H1 (cell line): ENCODE measurements around the gene PPP1R17. TPM values are rescaled to one million over a fixed set of nuclear protein-coding genes. Genes with fewer than 3 reads are reported as not detected.
A peak's percentile ranks its signal among the peaks of the same experiment; 100 is the strongest.

Experiments
- CTCF ChIA-PET: fragments of 300-600 bp; sonication (Branson Sonifier 250); formaldehyde crosslinking; loops from one replicate; lab custom pipeline; 2021; ENCODE audit not compliant: partially characterized antibody; lab: Charles Lee
- POLR2A ChIA-PET: fragments of 300-600 bp; sonication (Branson Sonifier 250); formaldehyde crosslinking; loops from one replicate; lab custom pipeline; 2021; ENCODE audit warnings: inconsistent platforms; ENCODE audit not compliant: partially characterized antibody; lab: Charles Lee
- DNase-seq, 2 experiments: peaks; one replicate each; pipeline versions ENCODE4 v3.0.0 to v3.0.0-alpha.2; 2010 to 2022; ENCODE audit warnings: low spot score in 2 of 2, low read depth in 1 of 2, mixed read lengths in 1 of 2
- FAIRE-seq: peaks from 2 replicates; lab custom pipeline; 2011; peaks lifted over from hg19 to GRCh38; lab: Jason Lieb, UNC
- H2AFZ ChIP-seq: 2 replicates; pipeline ENCODE4 v1.8.1; 2012; ENCODE audit warnings: low read length, inconsistent platforms
- H2AK5ac ChIP-seq: 2 replicates; pipeline ENCODE4 v1.6.1; 2013; ENCODE audit warnings: low read depth, low read length
- H2BK120ac ChIP-seq: replicated peaks from 2 replicates; pipeline ENCODE3; 2013; ENCODE audit warnings: low read depth, low read length, inconsistent platforms
- H2BK12ac ChIP-seq: 2 replicates; pipeline ENCODE4 v1.6.1; 2013; ENCODE audit warnings: low read depth, low read length
- H2BK15ac ChIP-seq: 2 replicates; pipeline ENCODE4 v1.6.1; 2013; ENCODE audit warnings: low read length
- H2BK20ac ChIP-seq: 2 replicates; pipeline ENCODE4 v1.6.1; 2013; ENCODE audit warnings: low read length
- H2BK5ac ChIP-seq: 2 replicates; pipeline ENCODE4 v1.6.1; 2013; ENCODE audit warnings: low read depth, low read length
- H3K14ac ChIP-seq: 2 replicates; pipeline ENCODE4 v1.6.1; 2013; ENCODE audit warnings: inconsistent platforms; ENCODE audit not compliant: insufficient read length
- H3K18ac ChIP-seq: 2 replicates; pipeline ENCODE4 v1.6.1; 2013; ENCODE audit warnings: low read length; ENCODE audit errors: extremely low read depth
- H3K23ac ChIP-seq: 2 replicates; pipeline ENCODE4 v1.6.1; 2013; ENCODE audit warnings: inconsistent platforms; ENCODE audit not compliant: insufficient read length
- H3K23me2 ChIP-seq: 2 replicates; pipeline ENCODE4 v1.6.1; 2013; ENCODE audit warnings: low read depth, low read length
- H3K27ac ChIP-seq: 2 replicates; pipeline ENCODE4 v1.6.1; 2011; ENCODE audit warnings: low read depth, low read length, inconsistent platforms
- H3K27me3 ChIP-seq, 4 experiments: replicated peaks in 1 of 4; 1 replicate in 1 of 4; 2 replicates in 3 of 4; pipeline versions ENCODE4 v1.6.1 to v1.8.1; 2011 to 2013; ENCODE audit warnings: low read length in 3 of 4, mild to moderate bottlenecking in 3 of 4, inconsistent platforms in 2 of 4, mixed read lengths in 2 of 4, moderate library complexity in 1 of 4; ENCODE audit not compliant: control insufficient read depth in 3 of 4, insufficient read depth in 3 of 4; ENCODE audit errors: extremely low read depth in 1 of 4
- H3K36me3 ChIP-seq, 4 experiments: 2 replicates each; pipeline versions ENCODE4 v1.6.1 to v1.8.1; 2011 to 2013; ENCODE audit warnings: mild to moderate bottlenecking in 4 of 4, low read length in 3 of 4, moderate library complexity in 2 of 4, control low read depth in 1 of 4, inconsistent platforms in 1 of 4; ENCODE audit not compliant: insufficient read depth in 4 of 4, control insufficient read depth in 2 of 4
- H3K4ac ChIP-seq: replicated peaks from 2 replicates; pipeline ENCODE3; 2013; ENCODE audit warnings: low read length, low read depth, mixed read lengths, inconsistent platforms; ENCODE audit not compliant: insufficient read length
- H3K4me1 ChIP-seq, 4 experiments: replicated peaks in 1 of 4; 1 replicate in 1 of 4; 2 replicates in 3 of 4; pipeline versions ENCODE4 v1.6.1 to v1.8.1; 2011 to 2013; ENCODE audit warnings: low read length in 3 of 4, inconsistent platforms in 2 of 4, mixed read lengths in 1 of 4; ENCODE audit not compliant: insufficient read depth in 4 of 4, control insufficient read depth in 3 of 4
- H3K4me2 ChIP-seq, 2 experiments: 2 replicates each; pipeline versions ENCODE4 v1.6.1 to v1.8.1; 2011 to 2013; ENCODE audit warnings: low read depth in 2 of 2, low read length in 2 of 2, control low read depth in 1 of 2, inconsistent platforms in 1 of 2, mild to moderate bottlenecking in 1 of 2; ENCODE audit not compliant: insufficient read depth in 1 of 2
- H3K4me3 ChIP-seq, 4 experiments: fragments of 200-600, 300-600 bp in 1 of 4; sonication (generic), shearing (Covaris generic), sonication (Bioruptor Twin) in 1 of 4; 2 replicates each; pipeline versions ENCODE4 v1.5.1 to v1.8.1; 2011 to 2016; ENCODE audit warnings: low read length in 4 of 4, low read depth in 3 of 4, control low read depth in 2 of 4, inconsistent platforms in 2 of 4, mild to moderate bottlenecking in 2 of 4, mixed read lengths in 1 of 4, moderate library complexity in 1 of 4; ENCODE audit not compliant: insufficient read depth in 2 of 4; ENCODE audit errors: extremely low read depth in 1 of 4
- H3K56ac ChIP-seq: replicated peaks from 2 replicates; pipeline ENCODE3; 2013; ENCODE audit warnings: low read depth, mild to moderate bottlenecking, mixed read lengths, low read length, inconsistent platforms; ENCODE audit not compliant: insufficient read length
- H3K79me1 ChIP-seq: 2 replicates; pipeline ENCODE4 v1.6.1; 2013; ENCODE audit warnings: low read depth, low read length, control low read depth
- H3K79me2 ChIP-seq, 2 experiments: 2 replicates each; pipeline versions ENCODE4 v1.6.1 to v1.8.1; 2012 to 2013; ENCODE audit warnings: low read length in 2 of 2, mild to moderate bottlenecking in 2 of 2, inconsistent platforms in 1 of 2; ENCODE audit not compliant: insufficient read depth in 2 of 2, control insufficient read depth in 1 of 2
- H3K9ac ChIP-seq, 4 experiments: replicated peaks in 1 of 4; 1 replicate in 1 of 4; 2 replicates in 3 of 4; pipeline versions ENCODE4 v1.6.1 to v1.8.1; 2011 to 2013; ENCODE audit warnings: low read depth in 3 of 4, low read length in 3 of 4, control low read depth in 2 of 4, mild to moderate bottlenecking in 2 of 4, moderate library complexity in 2 of 4, inconsistent platforms in 1 of 4; ENCODE audit errors: extremely low read depth in 1 of 4
- H3K9me3 ChIP-seq, 2 experiments: 2 replicates each; pipeline versions ENCODE4 v1.6.1 to v1.8.1; 2012 to 2013; ENCODE audit warnings: mild to moderate bottlenecking in 2 of 2, moderate library complexity in 2 of 2, control low read depth in 1 of 2, inconsistent platforms in 1 of 2, low read depth in 1 of 2, low read length in 1 of 2, mixed read lengths in 1 of 2; ENCODE audit not compliant: insufficient read depth in 2 of 2
- H4K20me1 ChIP-seq, 2 experiments: replicated peaks in 1 of 2; 2 replicates each; pipeline versions ENCODE3 to v1.8.1; 2011 to 2013; ENCODE audit warnings: inconsistent platforms in 2 of 2, low read length in 2 of 2, mild to moderate bottlenecking in 1 of 2; ENCODE audit not compliant: insufficient read depth in 2 of 2, control insufficient read depth in 1 of 2
- H4K5ac ChIP-seq: 2 replicates; pipeline ENCODE4 v1.6.1; 2013; ENCODE audit warnings: low read length, low read depth, mixed read lengths, inconsistent platforms; ENCODE audit not compliant: insufficient read length
- H4K8ac ChIP-seq: 2 replicates; pipeline ENCODE4 v1.8.0; 2013; ENCODE audit warnings: mild to moderate bottlenecking, moderate library complexity, low read length, inconsistent platforms; ENCODE audit not compliant: insufficient read depth; ENCODE audit errors: extremely low read depth
- H4K91ac ChIP-seq: replicated peaks from 2 replicates; pipeline ENCODE3; 2013; ENCODE audit warnings: low read length, mixed read lengths, inconsistent platforms; ENCODE audit not compliant: insufficient read length
- CTCF ChIP-seq, 3 experiments: IDR thresholded peaks; 1 replicate in 2 of 3; 2 replicates in 1 of 3; pipeline versions ENCODE4 v1.5.1 to v1.6.1; 2011; ENCODE audit warnings: low read length in 3 of 3, mild to moderate bottlenecking in 3 of 3, inconsistent platforms in 2 of 3, low read depth in 1 of 3, moderate library complexity in 1 of 3; ENCODE audit not compliant: insufficient read depth in 1 of 3; ENCODE audit errors: control extremely low read depth in 1 of 3
- NANOG ChIP-seq: IDR thresholded peaks from 2 replicates; pipeline ENCODE4 v1.6.1; 2011; ENCODE audit warnings: low read length, low read depth, mild to moderate bottlenecking, inconsistent platforms; ENCODE audit not compliant: insufficient read depth, poor library complexity, severe bottlenecking
- POU5F1 ChIP-seq: IDR thresholded peaks from 2 replicates; pipeline ENCODE4 v1.6.1; 2011; ENCODE audit warnings: low read depth, mild to moderate bottlenecking, low read length, moderate library complexity
- SIX5 ChIP-seq: IDR thresholded peaks from 2 replicates; pipeline ENCODE4 v1.6.1; 2011; ENCODE audit warnings: mild to moderate bottlenecking, low read depth, low read length
- SP2 ChIP-seq: IDR thresholded peaks from 2 replicates; pipeline ENCODE4 v1.6.1; 2012; ENCODE audit warnings: mild to moderate bottlenecking, low read length, inconsistent platforms
- TCF12 ChIP-seq: IDR thresholded peaks from 2 replicates; pipeline ENCODE4 v1.6.1; 2011; ENCODE audit warnings: low read depth, mild to moderate bottlenecking, low read length
- YY1 ChIP-seq: IDR thresholded peaks from 2 replicates; pipeline ENCODE4 v1.6.1; 2011; ENCODE audit warnings: low read depth, mild to moderate bottlenecking, low read length
- WGBS, 2 experiments: shearing (Covaris generic) in 1 of 2; methylation state at CpG; one replicate each; pipeline versions ENCODE4 v1.1.6 to v1.1.7; 2013 to 2015; ENCODE audit warnings: low lambda C conversion rate in 2 of 2, mixed read lengths in 2 of 2, inconsistent platforms in 1 of 2, low coverage in 1 of 2, missing lambda C conversion rate in 1 of 2; ENCODE audit not compliant: insufficient replicate concordance in 2 of 2, insufficient coverage in 1 of 2, insufficient read length in 1 of 2; ENCODE audit errors: extremely low coverage in 1 of 2, missing lambda C conversion rate in 1 of 2; 5-methylcytosine and 5-hydroxymethylcytosine counted together
- polyA plus RNA-seq, 7 experiments: library from polyadenylated mRNA; depleted of rRNA in 3 of 7; stranded (reverse) in 5 of 7; unstranded in 2 of 7; fragments of >200 nt in 5 of 7; fragments of 200-250 nt in 2 of 7; gene quantifications; 1 replicate in 5 of 7; 2 replicates in 1 of 7; 4 replicates in 1 of 7; pipeline versions ENCODE4 v1.2.1 to v1.2.3, GENCODE V29; 2011 to 2013; ENCODE audit warnings: missing spikeins in 2 of 7, mixed read lengths in 2 of 7
- total RNA-seq: library from RNA; stranded (reverse); fragmentation: NEBNext Ultra II Directional; extraction: Animal tissue kit (Norgen Biotek cat#: 25700); gene quantifications from 2 replicates; pipeline ENCODE4 v1.2.1, GENCODE V29; 2021

PPP1R17 gene
- total and polyA plus RNA-seq, 2 of the 8 experiments (the other 6 are each of a cell fraction or from before 2014, with no cell fraction given) = 1.5 to 2.5 TPM

DNA sequence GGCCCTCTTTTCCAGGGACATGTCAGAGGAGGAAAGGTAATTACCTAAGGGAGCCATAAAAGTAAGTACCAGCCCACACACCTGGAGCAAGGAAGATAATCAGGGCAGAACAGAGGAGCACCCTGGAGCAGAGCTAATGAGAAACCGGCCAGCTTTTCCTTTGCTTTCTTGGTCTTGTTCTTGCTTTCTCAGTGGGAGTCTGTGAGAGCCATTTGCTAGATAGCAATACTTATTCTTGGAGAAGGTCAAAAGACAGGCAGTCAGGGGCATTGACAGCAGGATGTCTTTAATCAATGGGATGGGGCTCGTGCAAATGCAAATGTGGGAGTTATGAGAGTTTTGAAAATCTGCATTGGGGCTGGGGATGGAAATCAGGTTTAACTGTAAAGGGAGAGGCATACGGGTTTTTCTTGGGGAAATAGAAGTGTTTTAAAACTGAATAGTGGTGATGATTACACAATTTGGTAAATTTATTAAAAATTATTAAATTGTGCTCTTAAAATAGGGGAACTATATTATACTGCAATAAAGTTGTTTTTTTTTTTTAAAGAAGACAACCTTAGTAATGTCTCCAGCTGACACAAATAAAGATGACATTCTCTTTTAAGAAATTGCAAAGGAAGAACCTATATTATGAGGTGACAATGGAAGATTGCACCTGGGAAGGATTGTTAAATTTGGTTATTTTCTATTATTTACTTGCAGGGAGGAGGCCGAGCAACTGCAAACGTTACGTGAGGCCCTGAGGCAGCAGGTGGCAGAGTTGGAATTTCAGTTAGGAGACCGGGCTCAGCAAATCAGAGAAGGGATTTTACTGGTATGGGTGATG, 35.6 kb upstream of the PPP1R17 start:
- H3K36me3 ChIP-seq = no peaks in the 10 kb centered on the region
- peaks cover 3 to 30% (median 16%) of the 10 kb centered on the region in 4 experiments; a peak in 4 of 7 replicates for H3K4me1 ChIP-seq
- H4K91ac ChIP-seq = no peak overlapping the region
- H3K23ac ChIP-seq = no peak overlapping the region
- H3K14ac ChIP-seq = no peak overlapping the region
- no peaks in the 10 kb centered on the region for H3K79me1 ChIP-seq
- FAIRE-seq (peak; percentile 39), DNase-seq (peak in 1 of 2 experiments; percentile 5)
- POLR2A ChIA-PET = interaction anchor here (1.0 kb wide), 1 partner anchor 713 kb away, joined by 3 read pairs; no protein-coding TSS in a partner anchor
- no peaks in the 10 kb centered on the region for H4K20me1 ChIP-seq
- no peak overlapping the region for H3K4ac ChIP-seq
- no peak overlapping the region for H2AFZ ChIP-seq
- 16% methylated on average over 7 of the region's 7 CpGs; no CpG with 5 or more reads in 1 of the 2 experiments for WGBS, 2 experiments
- no peak overlapping the region for H3K27ac ChIP-seq
- H2AK5ac ChIP-seq = peak overlapping the region; percentile 47; the same call in 1 of the 2 replicates
- H3K56ac ChIP-seq = no peak overlapping the region
- H2BK120ac ChIP-seq = no peak overlapping the region
- peak overlapping the region; percentile 31; the same call in 1 of the 2 replicates for H2BK15ac ChIP-seq
- no peak overlapping the region for H3K9ac ChIP-seq
- peak overlapping the region; percentile 11 to 56; a peak in 3 of 4 replicates for H3K4me2 ChIP-seq
- H3K4me3 ChIP-seq = peak overlapping the region in 1 of 4 experiments; percentile 33; a peak in 1 of 8 replicates
- H3K27me3 ChIP-seq = no peaks in the 10 kb centered on the region; a peak in 1 of 7 replicates
- no peaks in the 10 kb centered on the region; the same call in 1 of the 2 replicates for H3K23me2 ChIP-seq
- no peaks in the 10 kb centered on the region for H3K9me3 ChIP-seq
- H2BK12ac ChIP-seq = 0 out of 2 replicates have a peak overlapping the region, but pooled peaks have one; percentile 88
- peak overlapping the region; percentile 93 for H3K18ac ChIP-seq
- no peak overlapping the region for H4K5ac ChIP-seq
- no peak overlapping the region for H4K8ac ChIP-seq
- H2BK20ac ChIP-seq = peak overlapping the region; percentile 99
- H3K79me2 ChIP-seq = no peaks in the 10 kb centered on the region
- peak overlapping the region; percentile 90; the same call in 1 of the 2 replicates for H2BK5ac ChIP-seq
- CTCF ChIA-PET = interaction anchor here (0.7 to 3.5 kb wide), 14 partner anchors 12 to 281 kb away, joined by 3 to 14 read pairs (median 4); no protein-coding TSS in a partner anchor
- TF ChIP-seq SIX5 (no peak), NANOG (peak; percentile 61), TCF12 (0 out of 2 replicates have a peak, but pooled peaks have one; percentile 20), YY1 (0 out of 2 replicates have a peak, but pooled peaks have one; percentile 13), POU5F1 (no peak), CTCF (IDR thresholded peaks at IDR 0.05; ENCODE audit: control extremely low read depth in 1 of 3, insufficient read depth in 1 of 3, low read depth in 1 of 3, low read length in 3 of 3) (peak in 1 of 3 experiments; percentile 3; a peak in 1 of 4 replicates), SP2 (no peak)
